ENCODE data around the gene CYBA.

CYBA gene

DNA sequence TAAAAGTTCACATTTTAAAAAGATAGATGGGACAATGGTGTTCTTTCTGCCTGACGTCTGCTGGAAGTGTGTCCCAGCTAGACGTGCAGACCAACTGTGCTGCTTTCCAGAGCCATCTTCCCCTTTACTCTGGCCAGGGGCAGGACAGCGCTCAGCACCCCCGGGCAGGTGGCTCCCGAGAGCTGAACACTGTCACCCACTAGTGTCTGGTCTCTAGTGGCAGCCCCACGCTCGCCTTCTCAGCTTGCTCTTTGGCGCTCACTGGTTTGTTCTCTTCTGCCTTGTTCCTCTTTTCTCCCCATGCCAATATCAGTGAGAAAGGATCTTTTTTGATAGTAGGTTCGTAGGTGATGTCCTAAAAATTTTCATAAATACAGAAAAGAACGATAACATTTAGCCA is 54.9 kb downstream of the CYBA start:
- TF ChIP-seq, protein P1, sequence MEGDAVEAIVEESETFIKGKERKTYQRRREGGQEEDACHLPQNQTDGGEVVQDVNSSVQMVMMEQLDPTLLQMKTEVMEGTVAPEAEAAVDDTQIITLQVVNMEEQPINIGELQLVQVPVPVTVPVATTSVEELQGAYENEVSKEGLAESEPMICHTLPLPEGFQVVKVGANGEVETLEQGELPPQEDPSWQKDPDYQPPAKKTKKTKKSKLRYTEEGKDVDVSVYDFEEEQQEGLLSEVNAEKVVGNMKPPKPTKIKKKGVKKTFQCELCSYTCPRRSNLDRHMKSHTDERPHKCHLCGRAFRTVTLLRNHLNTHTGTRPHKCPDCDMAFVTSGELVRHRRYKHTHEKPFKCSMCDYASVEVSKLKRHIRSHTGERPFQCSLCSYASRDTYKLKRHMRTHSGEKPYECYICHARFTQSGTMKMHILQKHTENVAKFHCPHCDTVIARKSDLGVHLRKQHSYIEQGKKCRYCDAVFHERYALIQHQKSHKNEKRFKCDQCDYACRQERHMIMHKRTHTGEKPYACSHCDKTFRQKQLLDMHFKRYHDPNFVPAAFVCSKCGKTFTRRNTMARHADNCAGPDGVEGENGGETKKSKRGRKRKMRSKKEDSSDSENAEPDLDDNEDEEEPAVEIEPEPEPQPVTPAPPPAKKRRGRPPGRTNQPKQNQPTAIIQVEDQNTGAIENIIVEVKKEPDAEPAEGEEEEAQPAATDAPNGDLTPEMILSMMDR (IDR thresholded peaks at IDR 0.05; ENCODE audit: low read depth, low read length, missing control alignments), result no peak
- no peak overlapping the region for H3K4me3 ChIP-seq (ENCODE audit: low read depth, low read length)
- no peak for DNase-seq (ENCODE audit: low read depth)
- in situ Hi-C loops (cut with HindIII; ENCODE audit: low sequenced_read_pairs), result no loop called here

- H3K4me3 ChIP-seq (ENCODE audit: low read depth, low read length), result no peak overlapping the region
- TF ChIP-seq, protein P1 (IDR thresholded peaks at IDR 0.05; ENCODE audit: low read depth, low read length, missing control alignments), result no peak
- DNase-seq (ENCODE audit: low read depth), result no peak
- in situ Hi-C loops (cut with HindIII; ENCODE audit: low sequenced_read_pairs), result no loop called here
Measured at GRCh38 chr16:88595101-88595500, 55.8 kb downstream of the CYBA start.

DNA sequence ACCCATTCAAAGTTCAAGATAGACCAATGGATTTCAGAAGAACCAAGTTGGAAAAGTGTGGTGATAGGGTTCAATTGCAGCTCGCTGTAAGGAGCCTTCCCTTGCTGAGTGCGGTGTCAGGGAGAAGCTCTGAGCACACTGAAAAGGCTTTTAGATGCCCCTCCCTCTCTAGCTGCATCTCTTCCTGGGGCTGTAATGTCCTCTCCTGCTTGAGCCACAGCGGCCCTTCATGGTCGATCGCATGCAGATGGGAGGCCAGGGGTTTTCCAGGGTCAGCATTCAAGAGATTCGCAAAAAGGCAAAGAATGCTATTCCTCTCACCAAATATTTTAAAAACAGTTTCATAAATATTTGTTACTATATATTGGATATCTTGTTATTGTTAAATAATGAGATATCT is 56.9 kb downstream of the CYBA start:
- no peak overlapping the region for H3K4me3 ChIP-seq (ENCODE audit: low read depth, low read length)
- DNase-seq (ENCODE audit: low read depth), result no peak
- in situ Hi-C loops (cut with HindIII; ENCODE audit: low sequenced_read_pairs), result no loop called here
- TF ChIP-seq, protein P1 (IDR thresholded peaks at IDR 0.05; ENCODE audit: low read depth, low read length, missing control alignments), result no peak

DNA sequence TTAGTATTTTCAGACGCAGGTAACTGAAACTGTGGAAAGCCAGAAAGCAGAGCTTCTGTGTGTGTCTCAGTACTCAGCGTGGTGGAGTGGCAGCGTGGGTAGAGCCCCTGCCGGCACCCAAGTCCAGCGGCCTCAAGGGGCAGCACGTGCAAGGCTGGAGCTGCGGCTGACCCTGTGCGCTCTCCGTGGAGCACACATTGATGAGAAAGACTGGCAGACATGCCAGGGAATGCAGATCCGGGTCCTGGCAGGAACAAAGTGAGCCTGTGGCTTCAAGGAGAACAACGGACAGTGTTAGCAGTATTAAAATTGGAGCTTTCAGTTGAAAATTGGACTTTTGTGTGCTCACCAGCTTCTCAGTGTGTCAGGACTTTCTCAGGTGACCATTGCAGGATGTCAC is 57.4 kb downstream of the CYBA start:
- in situ Hi-C loops (cut with HindIII; ENCODE audit: low sequenced_read_pairs), result no loop called here
- TF ChIP-seq, protein P1 (IDR thresholded peaks at IDR 0.05; ENCODE audit: low read depth, low read length, missing control alignments), result peak; percentile 7
- DNase-seq (ENCODE audit: low read depth), result no peak
- no peak overlapping the region for H3K4me3 ChIP-seq (ENCODE audit: low read depth, low read length)
